ENCODE measurements around the gene IL15RA.
"Not testable (repeated sequence)": the region's sequence is repeated elsewhere in the genome, so short reads cannot be mapped to it uniquely, and the experiment has no call there.

Gene IL15RA

GRCh38 chr10:5964736-5965135, 12.6 kb downstream of the IL15RA start:
- no peak for DNase-seq (ENCODE audit: low read depth)
- no peak for TF ChIP-seq CTCF (IDR thresholded peaks at IDR 0.05; ENCODE audit: low read depth, low read length, missing control alignments)
- H3K4me3 ChIP-seq (ENCODE audit: low read depth, low read length): no peak overlapping the region

GRCh38 chr10:5963591-5963990, 13.8 kb downstream of the IL15RA start:
- H3K4me3 ChIP-seq (ENCODE audit: low read depth, low read length): no peak overlapping the region
- no peak for TF ChIP-seq CTCF (IDR thresholded peaks at IDR 0.05; ENCODE audit: low read depth, low read length, missing control alignments)
- no peak for DNase-seq (ENCODE audit: low read depth)

GRCh38 chr10:5963071-5963470, 14.3 kb downstream of the IL15RA start:
- TF ChIP-seq CTCF (IDR thresholded peaks at IDR 0.05; ENCODE audit: low read depth, low read length, missing control alignments): no peak
- DNase-seq (ENCODE audit: low read depth): no peak
- no peak overlapping the region for H3K4me3 ChIP-seq (ENCODE audit: low read depth, low read length)

- DNase-seq (ENCODE audit: low read depth); H3K4me3 ChIP-seq (ENCODE audit: low read depth, low read length): not testable (repeated sequence)
These were observed 14.9 kb downstream of the IL15RA start for GRCh38 chr10:5962358-5962940.

GRCh38 chr10:5961405-5962100, 15.8 kb downstream of the IL15RA start:
- H3K4me3 ChIP-seq (ENCODE audit: low read depth, low read length): no peak overlapping the region
- DNase-seq (ENCODE audit: low read depth): no peak
- TF ChIP-seq CTCF (IDR thresholded peaks at IDR 0.05; ENCODE audit: low read depth, low read length, missing control alignments): no peak

- H3K4me3 ChIP-seq (ENCODE audit: low read depth, low read length); DNase-seq (ENCODE audit: low read depth): not testable (repeated sequence)
These were observed 16.4 kb downstream of the IL15RA start for GRCh38 chr10:5960973-5961275.

GRCh38 chr10:5960070-5960972, 17.0 kb downstream of the IL15RA start:
- no peak overlapping the region for H3K4me3 ChIP-seq (ENCODE audit: low read depth, low read length)
- no peak for DNase-seq (ENCODE audit: low read depth)
- TF ChIP-seq CTCF (IDR thresholded peaks at IDR 0.05; ENCODE audit: low read depth, low read length, missing control alignments): no peak

All from GM12864 (cell line).